H1 (cell line): ENCODE measurements around the gene TAPT1. TPM values are rescaled to one million over a fixed set of nuclear protein-coding genes. Genes with fewer than 3 reads are reported as not detected.

Source experiments
- CTCF ChIA-PET: fragments of 300-600 bp; sonication (Branson Sonifier 250); formaldehyde crosslinking; loops from one replicate; lab custom pipeline; 2021; ENCODE audit not compliant: partially characterized antibody; lab: Charles Lee
- POLR2A ChIA-PET: fragments of 300-600 bp; sonication (Branson Sonifier 250); formaldehyde crosslinking; loops from one replicate; lab custom pipeline; 2021; ENCODE audit warnings: inconsistent platforms; ENCODE audit not compliant: partially characterized antibody; lab: Charles Lee
- DNase-seq, 2 experiments: peaks; one replicate each; pipeline versions ENCODE4 v3.0.0 to v3.0.0-alpha.2; 2010 to 2022; ENCODE audit warnings: low spot score in 2 of 2, low read depth in 1 of 2, mixed read lengths in 1 of 2
- FAIRE-seq: peaks from 2 replicates; lab custom pipeline; 2011; peaks lifted over from hg19 to GRCh38; lab: Jason Lieb, UNC
- H2AFZ ChIP-seq: 2 replicates; pipeline ENCODE4 v1.8.1; 2012; ENCODE audit warnings: low read length, inconsistent platforms
- H2AK5ac ChIP-seq: 2 replicates; pipeline ENCODE4 v1.6.1; 2013; ENCODE audit warnings: low read depth, low read length
- H2BK120ac ChIP-seq: replicated peaks from 2 replicates; pipeline ENCODE3; 2013; ENCODE audit warnings: low read depth, low read length, inconsistent platforms
- H2BK12ac ChIP-seq: 2 replicates; pipeline ENCODE4 v1.6.1; 2013; ENCODE audit warnings: low read depth, low read length
- H2BK15ac ChIP-seq: 2 replicates; pipeline ENCODE4 v1.6.1; 2013; ENCODE audit warnings: low read length
- H2BK20ac ChIP-seq: 2 replicates; pipeline ENCODE4 v1.6.1; 2013; ENCODE audit warnings: low read length
- H2BK5ac ChIP-seq: 2 replicates; pipeline ENCODE4 v1.6.1; 2013; ENCODE audit warnings: low read depth, low read length
- H3K14ac ChIP-seq: 2 replicates; pipeline ENCODE4 v1.6.1; 2013; ENCODE audit warnings: inconsistent platforms; ENCODE audit not compliant: insufficient read length
- H3K18ac ChIP-seq: 2 replicates; pipeline ENCODE4 v1.6.1; 2013; ENCODE audit warnings: low read length; ENCODE audit errors: extremely low read depth
- H3K23ac ChIP-seq: 2 replicates; pipeline ENCODE4 v1.6.1; 2013; ENCODE audit warnings: inconsistent platforms; ENCODE audit not compliant: insufficient read length
- H3K23me2 ChIP-seq: 2 replicates; pipeline ENCODE4 v1.6.1; 2013; ENCODE audit warnings: low read depth, low read length
- H3K27ac ChIP-seq: 2 replicates; pipeline ENCODE4 v1.6.1; 2011; ENCODE audit warnings: low read depth, low read length, inconsistent platforms
- H3K27me3 ChIP-seq, 4 experiments: replicated peaks in 1 of 4; 1 replicate in 1 of 4; 2 replicates in 3 of 4; pipeline versions ENCODE4 v1.6.1 to v1.8.1; 2011 to 2013; ENCODE audit warnings: low read length in 3 of 4, mild to moderate bottlenecking in 3 of 4, inconsistent platforms in 2 of 4, mixed read lengths in 2 of 4, moderate library complexity in 1 of 4; ENCODE audit not compliant: control insufficient read depth in 3 of 4, insufficient read depth in 3 of 4; ENCODE audit errors: extremely low read depth in 1 of 4
- H3K36me3 ChIP-seq, 4 experiments: 2 replicates each; pipeline versions ENCODE4 v1.6.1 to v1.8.1; 2011 to 2013; ENCODE audit warnings: mild to moderate bottlenecking in 4 of 4, low read length in 3 of 4, moderate library complexity in 2 of 4, control low read depth in 1 of 4, inconsistent platforms in 1 of 4; ENCODE audit not compliant: insufficient read depth in 4 of 4, control insufficient read depth in 2 of 4
- H3K4ac ChIP-seq: replicated peaks from 2 replicates; pipeline ENCODE3; 2013; ENCODE audit warnings: low read length, low read depth, mixed read lengths, inconsistent platforms; ENCODE audit not compliant: insufficient read length
- H3K4me1 ChIP-seq, 4 experiments: replicated peaks in 1 of 4; 1 replicate in 1 of 4; 2 replicates in 3 of 4; pipeline versions ENCODE4 v1.6.1 to v1.8.1; 2011 to 2013; ENCODE audit warnings: low read length in 3 of 4, inconsistent platforms in 2 of 4, mixed read lengths in 1 of 4; ENCODE audit not compliant: insufficient read depth in 4 of 4, control insufficient read depth in 3 of 4
- H3K4me2 ChIP-seq, 2 experiments: 2 replicates each; pipeline versions ENCODE4 v1.6.1 to v1.8.1; 2011 to 2013; ENCODE audit warnings: low read depth in 2 of 2, low read length in 2 of 2, control low read depth in 1 of 2, inconsistent platforms in 1 of 2, mild to moderate bottlenecking in 1 of 2; ENCODE audit not compliant: insufficient read depth in 1 of 2
- H3K4me3 ChIP-seq, 4 experiments: fragments of 200-600, 300-600 bp in 1 of 4; sonication (generic), shearing (Covaris generic), sonication (Bioruptor Twin) in 1 of 4; 2 replicates each; pipeline versions ENCODE4 v1.5.1 to v1.8.1; 2011 to 2016; ENCODE audit warnings: low read length in 4 of 4, low read depth in 3 of 4, control low read depth in 2 of 4, inconsistent platforms in 2 of 4, mild to moderate bottlenecking in 2 of 4, mixed read lengths in 1 of 4, moderate library complexity in 1 of 4; ENCODE audit not compliant: insufficient read depth in 2 of 4; ENCODE audit errors: extremely low read depth in 1 of 4
- H3K56ac ChIP-seq: replicated peaks from 2 replicates; pipeline ENCODE3; 2013; ENCODE audit warnings: low read depth, mild to moderate bottlenecking, mixed read lengths, low read length, inconsistent platforms; ENCODE audit not compliant: insufficient read length
- H3K79me1 ChIP-seq: 2 replicates; pipeline ENCODE4 v1.6.1; 2013; ENCODE audit warnings: low read depth, low read length, control low read depth
- H3K79me2 ChIP-seq, 2 experiments: 2 replicates each; pipeline versions ENCODE4 v1.6.1 to v1.8.1; 2012 to 2013; ENCODE audit warnings: low read length in 2 of 2, mild to moderate bottlenecking in 2 of 2, inconsistent platforms in 1 of 2; ENCODE audit not compliant: insufficient read depth in 2 of 2, control insufficient read depth in 1 of 2
- H3K9ac ChIP-seq, 4 experiments: replicated peaks in 1 of 4; 1 replicate in 1 of 4; 2 replicates in 3 of 4; pipeline versions ENCODE4 v1.6.1 to v1.8.1; 2011 to 2013; ENCODE audit warnings: low read depth in 3 of 4, low read length in 3 of 4, control low read depth in 2 of 4, mild to moderate bottlenecking in 2 of 4, moderate library complexity in 2 of 4, inconsistent platforms in 1 of 4; ENCODE audit errors: extremely low read depth in 1 of 4
- H3K9me3 ChIP-seq, 2 experiments: 2 replicates each; pipeline versions ENCODE4 v1.6.1 to v1.8.1; 2012 to 2013; ENCODE audit warnings: mild to moderate bottlenecking in 2 of 2, moderate library complexity in 2 of 2, control low read depth in 1 of 2, inconsistent platforms in 1 of 2, low read depth in 1 of 2, low read length in 1 of 2, mixed read lengths in 1 of 2; ENCODE audit not compliant: insufficient read depth in 2 of 2
- H4K20me1 ChIP-seq, 2 experiments: replicated peaks in 1 of 2; 2 replicates each; pipeline versions ENCODE3 to v1.8.1; 2011 to 2013; ENCODE audit warnings: inconsistent platforms in 2 of 2, low read length in 2 of 2, mild to moderate bottlenecking in 1 of 2; ENCODE audit not compliant: insufficient read depth in 2 of 2, control insufficient read depth in 1 of 2
- H4K5ac ChIP-seq: 2 replicates; pipeline ENCODE4 v1.6.1; 2013; ENCODE audit warnings: low read length, low read depth, mixed read lengths, inconsistent platforms; ENCODE audit not compliant: insufficient read length
- H4K8ac ChIP-seq: 2 replicates; pipeline ENCODE4 v1.8.0; 2013; ENCODE audit warnings: mild to moderate bottlenecking, moderate library complexity, low read length, inconsistent platforms; ENCODE audit not compliant: insufficient read depth; ENCODE audit errors: extremely low read depth
- H4K91ac ChIP-seq: replicated peaks from 2 replicates; pipeline ENCODE3; 2013; ENCODE audit warnings: low read length, mixed read lengths, inconsistent platforms; ENCODE audit not compliant: insufficient read length
- BCL11A ChIP-seq, 2 experiments: IDR thresholded peaks; one replicate each; pipeline ENCODE4 v1.6.1; 2011; ENCODE audit warnings: low read depth in 2 of 2, low read length in 2 of 2, mild to moderate bottlenecking in 2 of 2
- EP300 ChIP-seq, 2 experiments: IDR thresholded peaks; 1 replicate in 1 of 2; 2 replicates in 1 of 2; pipeline ENCODE4 v1.6.1; 2011 to 2012; ENCODE audit warnings: low read depth in 2 of 2, low read length in 2 of 2, mild to moderate bottlenecking in 2 of 2, borderline replicate concordance in 1 of 2, inconsistent platforms in 1 of 2, moderate library complexity in 1 of 2
- RAD21 ChIP-seq, 2 experiments: IDR thresholded peaks in 1 of 2; conservative IDR thresholded peaks in 1 of 2; 2 replicates each; pipeline ENCODE4 v1.6.1; 2011; ENCODE audit warnings: low read depth in 2 of 2, low read length in 2 of 2, improper control_type of control experiment in 1 of 2, inconsistent platforms in 1 of 2, mild to moderate bottlenecking in 1 of 2, moderate library complexity in 1 of 2
- SP4 ChIP-seq: IDR thresholded peaks from 2 replicates; pipeline ENCODE4 v1.6.1; 2012; ENCODE audit warnings: low read length, inconsistent platforms
- TCF12 ChIP-seq: IDR thresholded peaks from 2 replicates; pipeline ENCODE4 v1.6.1; 2011; ENCODE audit warnings: low read depth, mild to moderate bottlenecking, low read length
- WGBS, 2 experiments: shearing (Covaris generic) in 1 of 2; methylation state at CpG; one replicate each; pipeline versions ENCODE4 v1.1.6 to v1.1.7; 2013 to 2015; ENCODE audit warnings: low lambda C conversion rate in 2 of 2, mixed read lengths in 2 of 2, inconsistent platforms in 1 of 2, low coverage in 1 of 2, missing lambda C conversion rate in 1 of 2; ENCODE audit not compliant: insufficient replicate concordance in 2 of 2, insufficient coverage in 1 of 2, insufficient read length in 1 of 2; ENCODE audit errors: extremely low coverage in 1 of 2, missing lambda C conversion rate in 1 of 2; 5-methylcytosine and 5-hydroxymethylcytosine counted together
- polyA plus RNA-seq, 7 experiments: library from polyadenylated mRNA; depleted of rRNA in 3 of 7; stranded (reverse) in 5 of 7; unstranded in 2 of 7; fragments of >200 nt in 5 of 7; fragments of 200-250 nt in 2 of 7; gene quantifications; 1 replicate in 5 of 7; 2 replicates in 1 of 7; 4 replicates in 1 of 7; pipeline versions ENCODE4 v1.2.1 to v1.2.3, GENCODE V29; 2011 to 2013; ENCODE audit warnings: missing spikeins in 2 of 7, mixed read lengths in 2 of 7
- total RNA-seq: library from RNA; stranded (reverse); fragmentation: NEBNext Ultra II Directional; extraction: Animal tissue kit (Norgen Biotek cat#: 25700); gene quantifications from 2 replicates; pipeline ENCODE4 v1.2.1, GENCODE V29; 2021

Gene TAPT1
- total and polyA plus RNA-seq, 2 of the 8 experiments (the other 6 are each of a cell fraction or from before 2014, with no cell fraction given): 4.2 to 15.3 TPM

DNA sequence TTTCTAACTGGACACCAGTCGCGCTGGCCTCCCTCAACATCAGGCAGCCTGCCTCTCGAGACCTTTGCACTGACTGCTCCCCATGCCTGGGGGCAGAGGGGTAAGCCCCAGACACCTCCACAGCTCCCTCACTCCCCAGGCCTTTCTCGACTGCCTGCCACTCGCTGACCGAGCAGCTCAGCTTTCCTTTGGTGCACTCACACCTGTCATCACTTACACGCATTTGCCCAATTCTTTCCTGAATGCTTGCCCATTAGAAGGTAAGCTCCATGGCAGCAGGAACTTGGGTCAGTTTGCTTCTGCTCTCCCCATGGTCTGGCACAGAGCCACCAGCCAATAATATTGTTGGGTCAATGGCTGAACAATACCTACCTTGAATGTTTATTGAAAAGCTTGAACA lies 110.3 kb downstream of the TAPT1 start:
- Histone ChIP-seq H2BK120ac (no peak overlapping the region), H2BK5ac (no peak overlapping the region)
- CTCF ChIA-PET: interaction anchor here (0.9 to 2.7 kb wide), 3 partner anchors 11 to 90 kb away, joined by 4 to 16 read pairs (median 4); no protein-coding TSS in a partner anchor

More for the DNA sequence above, 110.3 kb downstream of the TAPT1 start:
- WGBS, 2 experiments: 82% methylated on average over 7 of the region's 7 CpGs; no CpG with 5 or more reads in 1 of the 2 experiments
- Histone ChIP-seq H4K5ac (no peak overlapping the region), H3K14ac (no peak overlapping the region), H3K4me1 (no peaks in the 10 kb centered on the region), H3K9me3 (no peaks in the 10 kb centered on the region), H2AFZ (no peak overlapping the region), H3K79me1 (no peaks in the 10 kb centered on the region), H3K23me2 (no peaks in the 10 kb centered on the region), H3K4me2 (no peak overlapping the region), H2BK20ac (no peak overlapping the region), H2AK5ac (no peak overlapping the region), H3K56ac (no peak overlapping the region), H3K23ac (no peak overlapping the region), H3K27ac (no peak overlapping the region), H3K4me3 (no peak overlapping the region), H2BK15ac (no peak overlapping the region), H3K36me3 (no peaks in the 10 kb centered on the region), H4K20me1 (no peaks in the 10 kb centered on the region), H4K91ac (no peak overlapping the region), H3K4ac (no peak overlapping the region), H4K8ac (no peak overlapping the region), H3K18ac (no peak overlapping the region), H2BK12ac (no peak overlapping the region), H3K79me2 (no peaks in the 10 kb centered on the region), H3K27me3 (no peaks in the 10 kb centered on the region), H3K9ac (no peak overlapping the region)
- TF ChIP-seq SP4: no peak
- TF ChIP-seq EP300 (IDR thresholded peaks at IDR 0.05; ENCODE audit: borderline replicate concordance in 1 of 2, low read depth in 2 of 2, low read length in 2 of 2): no peak
- no peak for TF ChIP-seq TCF12
- TF ChIP-seq RAD21 (IDR thresholded peaks at IDR 0.05 in 1 of 2, conservative IDR thresholded peaks at IDR 0.05 in 1 of 2; ENCODE audit: low read depth in 2 of 2, low read length in 2 of 2): no peak
- no peak for TF ChIP-seq BCL11A (IDR thresholded peaks at IDR 0.05; ENCODE audit: low read depth in 2 of 2, low read length in 2 of 2)
- POLR2A ChIA-PET: no interaction called here
- DNase-seq (no peak), FAIRE-seq (no peak)
